Fibroblast of gingiva (primary cell): ENCODE measurements around the gene TMEM108.
A peak's percentile ranks its signal among the peaks of the same experiment; 100 is the strongest.

Experiments used
- DNase-seq: peaks from one replicate; pipeline ENCODE4 v3.0.0-alpha.2; 2011; ENCODE audit warnings: low read depth

Gene TMEM108

DNA sequence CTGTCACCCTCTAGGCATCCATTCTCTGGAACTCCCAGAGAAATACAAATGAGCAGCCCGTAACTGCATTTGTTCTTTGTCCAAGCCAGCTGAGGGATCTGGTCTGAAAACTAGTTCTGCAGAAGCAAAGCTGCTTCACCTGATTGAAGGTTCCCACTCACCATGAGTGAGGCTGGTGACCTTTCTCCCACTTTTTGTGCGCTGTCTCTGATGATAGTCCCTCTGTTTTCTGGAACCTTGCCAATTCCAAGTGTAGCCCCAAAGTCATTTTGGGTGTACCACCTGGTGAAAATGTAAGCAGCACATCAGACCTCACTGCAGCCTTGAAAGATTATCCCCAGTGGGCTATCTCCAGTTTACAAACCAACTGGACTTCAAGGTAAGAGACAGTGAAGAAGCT, 322.3 kb downstream of the TMEM108 start:
- DNase-seq: no peak

- DNase-seq: no peak
Observed at GRCh38 chr3:133361011-133361410, 322.8 kb downstream of the TMEM108 start.

GRCh38 chr3:133361435-133361834, 323.2 kb downstream of the TMEM108 start:
- no peak for DNase-seq

DNA sequence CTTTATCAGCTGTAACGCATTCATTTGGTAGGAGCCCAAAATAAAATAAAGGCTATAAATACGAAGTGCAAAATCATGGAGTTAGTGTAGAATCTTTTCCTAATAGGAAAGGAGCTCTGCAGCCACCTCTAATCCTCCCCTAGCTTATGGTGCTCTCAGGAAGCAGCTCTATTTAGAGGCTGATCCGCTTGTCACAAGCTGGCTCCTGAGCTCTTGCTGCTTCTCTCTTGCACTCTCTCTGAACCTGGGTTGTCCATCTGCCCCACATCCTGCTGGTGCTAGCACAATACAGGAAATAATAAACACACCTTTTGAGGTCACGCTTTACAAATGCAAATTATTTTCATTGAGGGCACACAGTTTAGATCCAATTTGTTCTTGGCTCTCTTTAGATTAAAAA, 324.3 kb downstream of the TMEM108 start:
- no peak for DNase-seq

GRCh38 chr3:133364704-133365103, 326.5 kb downstream of the TMEM108 start:
- DNase-seq: no peak

DNA sequence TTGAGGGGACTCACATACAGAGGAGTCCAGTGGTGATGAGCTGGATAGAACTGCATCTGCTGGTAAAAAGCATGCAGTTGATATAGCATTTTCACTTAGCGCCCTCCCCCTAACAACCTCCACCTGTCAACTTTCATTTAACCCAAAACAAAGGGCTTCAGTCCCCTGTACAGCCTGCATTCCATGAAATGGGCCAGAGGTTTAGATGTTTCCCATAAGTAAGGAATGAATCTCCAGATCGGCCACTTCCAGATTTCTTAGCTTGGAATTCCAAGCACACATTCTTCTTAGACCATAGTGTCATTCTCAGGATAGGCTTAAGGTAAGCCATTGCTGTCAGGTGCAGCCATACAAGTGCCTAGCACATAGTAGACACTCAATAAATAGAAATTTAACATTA, 328.7 kb downstream of the TMEM108 start:
- DNase-seq: no peak

DNA sequence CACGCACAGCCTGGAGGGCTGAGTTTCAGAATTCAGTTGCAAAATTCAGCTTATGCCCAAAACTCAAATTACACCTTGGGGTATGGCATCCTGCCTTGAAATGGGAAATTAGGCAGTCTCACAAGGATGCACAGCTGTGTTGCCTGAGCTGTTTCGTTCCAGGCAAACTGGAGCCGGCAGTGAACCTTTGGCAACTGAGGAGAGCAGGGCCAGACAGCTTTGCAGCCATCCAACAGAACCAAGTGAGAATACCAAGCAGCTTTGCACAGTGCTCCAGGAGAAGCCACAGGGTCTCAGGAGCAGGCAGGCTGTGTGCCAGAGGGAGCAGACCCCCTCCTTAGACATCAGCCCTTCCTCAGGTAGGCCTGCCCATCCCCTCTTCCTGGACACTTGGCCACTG, 329.2 kb downstream of the TMEM108 start:
- no peak for DNase-seq

- no peak for DNase-seq
Observed at GRCh38 chr3:133367956-133368355, 329.8 kb downstream of the TMEM108 start.

- DNase-seq: no peak
Observed at GRCh38 chr3:133368371-133369067, 330.3 kb downstream of the TMEM108 start.

DNA sequence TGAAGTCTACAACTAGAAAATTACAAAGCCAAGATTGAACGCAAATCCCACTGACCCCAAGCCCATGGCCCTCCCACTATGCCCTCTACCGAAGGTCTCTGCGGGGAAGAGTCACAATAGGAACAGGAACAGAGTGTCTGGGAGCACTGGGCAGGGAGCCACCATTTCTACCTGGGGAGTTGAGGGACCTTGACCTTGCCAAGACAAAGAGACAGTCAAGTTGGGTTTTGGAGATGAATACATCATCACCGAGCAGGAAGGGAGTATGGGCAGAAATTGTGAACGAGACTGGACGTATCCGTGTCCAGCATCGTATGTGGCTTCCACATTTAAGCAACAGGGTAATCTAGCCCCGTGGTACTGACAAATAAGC, 330.9 kb downstream of the TMEM108 start:
- no peak for DNase-seq

GRCh38 chr3:133371181-133371580, 333.0 kb downstream of the TMEM108 start:
- DNase-seq: no peak

- DNase-seq: no peak
Observed at GRCh38 chr3:133371676-133372075, 333.5 kb downstream of the TMEM108 start.

- DNase-seq: no peak
Observed at GRCh38 chr3:133374708-133375402, 336.7 kb downstream of the TMEM108 start.

GRCh38 chr3:133375403-133375745, 337.2 kb downstream of the TMEM108 start:
- no peak for DNase-seq

DNA sequence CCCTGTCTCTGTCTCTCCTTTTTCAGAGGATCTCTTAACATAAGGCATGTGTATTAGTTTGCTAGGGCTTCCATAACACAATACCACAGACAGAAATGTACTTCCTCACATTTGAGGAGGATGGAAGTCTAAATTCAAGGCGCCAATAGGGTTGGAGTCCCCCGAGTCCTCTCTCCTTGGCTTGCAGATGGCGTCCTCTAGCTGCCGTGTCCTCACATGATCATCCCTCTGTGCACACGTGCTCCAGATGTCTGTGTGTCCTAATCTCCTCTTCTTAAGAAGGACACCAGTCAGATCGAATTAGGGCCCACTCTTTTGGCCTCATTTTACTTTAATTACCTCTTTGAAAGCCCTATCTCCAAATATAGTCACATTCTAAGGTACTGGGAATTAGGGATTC, 338.6 kb downstream of the TMEM108 start:
- DNase-seq: no peak

DNA sequence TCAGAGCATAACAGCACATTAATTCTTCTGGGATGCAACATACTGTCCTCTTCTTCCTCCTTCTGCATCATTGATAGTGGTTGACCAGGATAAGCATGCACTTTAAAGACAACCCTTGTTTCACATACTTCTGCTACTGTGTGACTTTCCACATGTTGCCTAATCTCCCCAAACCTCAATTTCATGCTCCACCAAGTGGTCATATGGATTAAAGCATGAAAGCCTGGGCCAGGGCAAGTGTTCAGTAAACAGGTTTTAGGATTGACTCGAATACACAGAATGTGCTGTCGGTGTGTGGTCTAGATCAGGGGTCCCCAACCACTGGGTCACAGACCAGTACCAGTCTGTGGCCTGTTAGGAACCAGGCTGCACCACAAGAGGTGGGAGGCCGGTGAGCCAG, 339.2 kb downstream of the TMEM108 start:
- DNase-seq: peak; percentile 32

GRCh38 chr3:133379926-133380325, 341.7 kb downstream of the TMEM108 start:
- no peak for DNase-seq

DNA sequence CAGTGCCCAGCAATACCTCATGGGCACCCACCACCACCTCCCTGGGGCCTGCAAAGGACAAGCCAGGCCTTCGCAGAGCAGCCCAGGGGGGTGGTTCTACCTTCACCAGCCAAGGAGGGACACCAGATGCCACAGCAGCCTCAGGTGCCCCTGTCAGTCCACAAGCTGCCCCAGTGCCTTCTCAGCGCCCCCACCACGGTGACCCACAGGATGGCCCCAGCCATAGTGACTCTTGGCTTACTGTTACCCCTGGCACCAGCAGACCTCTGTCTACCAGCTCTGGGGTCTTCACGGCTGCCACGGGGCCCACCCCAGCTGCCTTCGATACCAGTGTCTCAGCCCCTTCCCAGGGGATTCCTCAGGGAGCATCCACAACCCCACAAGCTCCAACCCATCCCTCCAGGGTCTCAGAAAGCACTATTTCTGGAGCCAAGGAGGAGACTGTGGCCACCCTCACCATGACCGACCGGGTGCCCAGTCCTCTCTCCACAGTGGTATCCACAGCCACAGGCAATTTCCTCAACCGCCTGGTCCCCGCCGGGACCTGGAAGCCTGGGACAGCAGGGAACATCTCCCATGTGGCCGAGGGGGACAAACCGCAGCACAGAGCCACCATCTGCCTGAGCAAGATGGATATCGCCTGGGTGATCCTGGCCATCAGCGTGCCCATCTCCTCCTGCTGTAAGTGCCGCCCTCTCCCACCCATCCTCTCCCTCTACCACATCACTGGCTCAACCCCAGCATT, 342.5 kb downstream of the TMEM108 start:
- no peak for DNase-seq

DNA sequence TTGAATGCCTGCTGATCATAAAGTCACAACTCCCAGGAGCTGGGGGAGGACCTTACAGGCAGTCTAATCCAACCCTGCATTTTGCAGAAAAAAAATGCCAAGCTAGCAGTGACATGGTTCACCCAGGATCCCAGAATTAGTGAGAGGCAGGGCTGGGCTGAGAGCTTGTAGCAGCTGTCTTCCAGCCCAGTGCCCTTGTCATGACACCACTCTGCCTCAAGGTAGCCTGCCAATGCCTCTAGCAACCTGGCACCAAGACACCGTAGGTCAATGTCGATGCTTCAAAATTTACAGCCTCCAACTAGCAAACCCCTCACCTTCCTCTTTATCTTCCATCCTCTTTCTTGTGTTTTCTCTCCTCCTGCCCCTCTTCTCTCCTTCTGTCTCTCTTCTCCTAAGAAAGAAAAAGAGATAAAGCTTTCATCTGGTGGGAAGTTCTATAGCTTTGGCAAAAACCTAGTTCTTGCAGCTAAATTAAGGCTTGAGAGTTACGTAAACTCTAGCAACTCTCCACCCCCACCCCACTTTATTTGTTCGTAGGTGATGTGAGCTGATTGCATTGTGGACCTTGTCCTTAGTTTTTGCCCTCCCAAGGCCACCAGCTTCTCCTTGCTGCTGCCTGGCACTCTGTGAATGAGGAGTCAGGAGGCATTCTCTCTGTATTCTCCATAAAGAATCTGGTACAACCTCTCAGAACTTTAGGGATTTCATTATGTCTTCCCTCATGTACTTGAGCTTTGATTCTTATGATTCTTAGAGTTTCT, 343.3 kb downstream of the TMEM108 start:
- no peak for DNase-seq

GRCh38 chr3:133383175-133383574, 345.0 kb downstream of the TMEM108 start:
- DNase-seq: no peak

DNA sequence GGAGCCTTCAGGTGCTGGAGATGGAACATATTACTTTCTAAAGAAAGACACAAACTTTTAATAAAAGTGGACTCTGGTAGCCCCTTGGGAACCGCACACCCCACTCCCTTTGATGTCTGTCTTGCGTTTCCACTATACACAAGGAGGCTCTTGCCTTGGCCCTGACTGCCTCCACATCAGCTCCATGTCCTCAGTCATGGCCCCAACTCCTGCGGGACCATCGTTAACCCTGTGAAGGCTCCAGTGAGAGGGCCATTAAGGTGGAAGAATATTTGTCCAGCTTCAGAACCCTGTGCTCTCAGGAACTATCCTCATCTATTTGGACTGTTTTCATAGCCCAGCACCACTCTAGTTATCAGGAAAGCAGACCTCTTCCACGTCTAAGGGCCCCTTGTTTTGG, 345.6 kb downstream of the TMEM108 start:
- no peak for DNase-seq

DNA sequence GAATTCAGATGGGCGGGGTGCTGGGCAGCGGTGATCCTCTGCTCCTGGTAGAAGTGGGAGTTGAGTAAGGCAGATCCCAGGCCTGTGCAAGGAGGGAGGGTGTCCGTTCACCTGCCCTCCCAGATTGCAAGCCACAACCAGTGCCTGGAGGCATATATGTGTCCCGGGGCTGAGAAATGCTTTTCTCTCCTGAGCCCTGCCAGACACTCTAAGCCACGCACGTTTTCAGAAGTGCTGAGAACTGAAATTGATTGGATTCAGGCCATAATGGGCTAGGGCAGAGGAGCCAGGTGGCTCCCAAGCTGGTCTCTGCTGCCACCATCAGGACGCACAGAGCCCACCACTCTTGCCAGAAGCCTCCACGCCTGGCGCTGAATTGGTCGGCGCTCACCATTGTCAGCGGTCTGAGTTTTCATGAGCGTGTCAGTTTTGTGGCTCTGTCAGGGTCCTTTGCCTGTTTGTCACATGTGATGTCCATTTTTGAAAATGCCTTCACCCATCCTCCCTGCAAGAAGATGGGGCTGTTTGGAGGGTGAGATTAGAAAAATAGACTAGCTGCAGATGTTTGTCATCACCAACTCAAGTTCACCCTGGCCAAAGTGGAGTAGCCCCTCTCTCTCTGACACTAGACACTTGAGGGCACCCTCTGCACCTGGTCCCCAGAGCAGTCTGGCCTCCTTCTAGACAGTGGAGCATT, 346.3 kb downstream of the TMEM108 start:
- DNase-seq: no peak
